SK-N-MC (cell line): ENCODE measurements around the gene FAM174C.

Source experiments
- DNase-seq: peaks from one replicate; pipeline ENCODE4 v3.0.0-alpha.2; 2011; ENCODE audit warnings: low read depth, low spot score
- H3K27ac ChIP-seq: fragments of 200-600 bp; sonication (generic); 2 replicates; pipeline ENCODE4 v1.5.1; 2016; ENCODE audit warnings: mixed run types
- H3K36me3 ChIP-seq: fragments of 200-600 bp; sonication (generic); 2 replicates; pipeline ENCODE4 v1.6.1; 2017; ENCODE audit warnings: antibody characterized with exemption, low read length, mixed read lengths; ENCODE audit not compliant: insufficient read depth
- H3K4me3 ChIP-seq: fragments of 200-600 bp; sonication (generic); 2 replicates; pipeline ENCODE4 v1.5.1; 2016
- H3K9ac ChIP-seq: fragments of 200-600 bp; sonication (generic); 2 replicates; pipeline ENCODE4 v1.8.0; 2017; ENCODE audit warnings: mixed run types, mixed read lengths; ENCODE audit not compliant: insufficient read length
- H3K9me3 ChIP-seq: fragments of 200-600 bp; sonication (generic); 2 replicates; pipeline ENCODE4 v1.6.1; 2017; ENCODE audit warnings: low read depth, mild to moderate bottlenecking, antibody characterized with exemption, low read length, moderate library complexity, mixed read lengths
- EZH2 ChIP-seq: fragments of 200-600 bp; sonication (generic); IDR thresholded peaks from one replicate; pipeline ENCODE4 v1.6.1; 2017; ENCODE audit warnings: antibody characterized with exemption
- FOXP2 ChIP-seq: optimal IDR thresholded peaks from 2 replicates; pipeline ENCODE3; 2011; ENCODE audit warnings: mild to moderate bottlenecking, moderate library complexity; ENCODE audit not compliant: insufficient read depth; ENCODE audit errors: extremely low read length, control extremely low read depth
- POLR2AphosphoS5 ChIP-seq: IDR thresholded peaks from 2 replicates; pipeline ENCODE4 v1.6.1; 2012; ENCODE audit warnings: mild to moderate bottlenecking, low read depth, low read length, borderline replicate concordance

The FAM174C gene

GRCh38 chr19:1263188-1263587 is 12.1 kb upstream of the FAM174C start:
- Histone ChIP-seq H3K4me3 (no peak overlapping the region), H3K36me3 (no peaks in the 10 kb centered on the region; the same call in 1 of the 2 replicates), H3K27ac (peak overlapping the region; percentile 76), H3K9me3 (no peaks in the 10 kb centered on the region), H3K9ac (no peak overlapping the region)
- DNase-seq: no peak
- TF ChIP-seq EZH2 (no peak), POLR2AphosphoS5 (no peak), FOXP2 (no peak)

- Histone ChIP-seq H3K27ac (peak overlapping the region; percentile 21; the same call in 1 of the 2 replicates), H3K4me3 (no peak overlapping the region), H3K36me3 (peaks cover 2% of the 10 kb centered on the region; the same call in 1 of the 2 replicates), H3K9ac (no peak overlapping the region), H3K9me3 (no peaks in the 10 kb centered on the region)
- DNase-seq: no peak
- TF ChIP-seq POLR2AphosphoS5: no peak
- TF ChIP-seq EZH2: no peak
- no peak for TF ChIP-seq FOXP2
Observed at GRCh38 chr19:1264801-1265614, 10.3 kb upstream of the FAM174C start.

DNA sequence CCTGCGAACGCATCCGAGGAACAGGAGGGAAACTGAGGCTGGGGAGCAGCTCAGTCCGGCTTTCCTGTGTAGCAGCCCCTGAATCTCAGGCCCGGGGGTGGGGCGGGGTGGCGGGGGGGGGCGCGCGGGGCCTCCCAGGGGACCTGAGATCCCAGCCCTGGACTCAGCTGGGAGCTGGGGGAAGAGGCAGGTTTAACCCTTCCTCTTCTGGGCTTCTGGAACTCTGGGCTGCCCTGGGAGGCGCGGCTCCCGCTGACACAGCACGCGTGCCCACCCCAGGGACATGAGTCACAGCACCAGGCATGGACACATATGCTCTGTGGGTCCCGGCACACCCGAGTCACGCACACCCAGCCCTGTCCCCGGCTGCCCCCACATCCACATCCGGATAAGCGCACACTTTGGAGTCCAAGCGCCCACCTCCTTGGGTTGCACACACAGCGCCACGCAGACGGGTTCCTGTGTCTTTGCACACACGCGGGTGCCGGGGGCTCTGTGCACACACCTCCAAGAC is 9.7 kb upstream of the FAM174C start:
- Histone ChIP-seq H3K9ac (no peak overlapping the region), H3K9me3 (no peaks in the 10 kb centered on the region)

DNA sequence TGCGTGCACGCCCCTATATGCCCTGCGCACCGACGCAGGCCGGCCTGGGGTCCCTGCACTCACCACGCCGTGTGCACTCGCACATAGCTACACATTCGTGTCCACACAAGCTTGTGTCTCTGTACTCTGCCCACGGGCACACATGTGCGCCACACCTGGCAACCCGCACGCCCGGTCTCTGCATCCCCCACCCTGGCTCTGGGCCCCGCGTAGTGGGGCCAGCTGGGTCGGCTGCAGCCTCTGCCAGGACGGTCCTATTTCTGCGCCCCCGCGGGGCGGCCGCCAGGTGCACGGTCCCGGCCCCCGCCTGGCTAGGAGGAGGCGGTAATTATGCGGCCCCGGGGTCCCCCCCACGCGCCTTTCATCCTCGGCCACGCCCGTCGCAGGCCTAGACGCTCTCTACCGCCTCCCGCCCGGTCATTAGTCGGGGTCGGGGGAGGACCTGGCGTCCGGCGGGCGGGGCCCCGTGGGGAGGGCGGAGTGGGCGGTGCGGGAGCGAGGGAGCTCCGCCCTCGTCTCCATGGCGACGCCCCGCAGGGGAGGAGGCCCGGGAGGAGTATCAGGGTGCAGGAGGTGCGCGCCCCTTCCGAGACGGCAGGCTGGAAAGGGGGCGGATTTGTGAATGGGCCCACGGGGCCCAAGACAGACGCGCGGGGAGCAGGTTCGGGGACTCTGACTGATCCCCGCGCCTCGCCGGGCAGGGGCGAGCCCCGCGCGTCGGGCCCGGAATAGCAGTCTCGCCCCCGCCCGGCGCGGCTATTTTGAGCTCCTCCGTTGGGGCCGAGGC is 9.0 kb upstream of the FAM174C start:
- Histone ChIP-seq H3K4me3 (peak overlapping the region; percentile 84), H3K9ac (peak overlapping the region; percentile 37), H3K27ac (no peak overlapping the region), H3K36me3 (peaks cover 14% of the 10 kb centered on the region), H3K9me3 (no peaks in the 10 kb centered on the region)
- no peak; the same call in 1 of the 2 replicates for TF ChIP-seq POLR2AphosphoS5
- TF ChIP-seq FOXP2: no peak
- no peak for TF ChIP-seq EZH2
- DNase-seq: no peak

More for the DNA sequence above, 9.7 kb upstream of the FAM174C start:
- TF ChIP-seq POLR2AphosphoS5: no peak
- no peak for TF ChIP-seq EZH2
- no peak for TF ChIP-seq FOXP2
- no peak for DNase-seq
- Histone ChIP-seq H3K27ac (no peak overlapping the region; the same call in 1 of the 2 replicates), H3K4me3 (peak overlapping the region; percentile 84), H3K36me3 (peaks cover 8% of the 10 kb centered on the region)

DNA sequence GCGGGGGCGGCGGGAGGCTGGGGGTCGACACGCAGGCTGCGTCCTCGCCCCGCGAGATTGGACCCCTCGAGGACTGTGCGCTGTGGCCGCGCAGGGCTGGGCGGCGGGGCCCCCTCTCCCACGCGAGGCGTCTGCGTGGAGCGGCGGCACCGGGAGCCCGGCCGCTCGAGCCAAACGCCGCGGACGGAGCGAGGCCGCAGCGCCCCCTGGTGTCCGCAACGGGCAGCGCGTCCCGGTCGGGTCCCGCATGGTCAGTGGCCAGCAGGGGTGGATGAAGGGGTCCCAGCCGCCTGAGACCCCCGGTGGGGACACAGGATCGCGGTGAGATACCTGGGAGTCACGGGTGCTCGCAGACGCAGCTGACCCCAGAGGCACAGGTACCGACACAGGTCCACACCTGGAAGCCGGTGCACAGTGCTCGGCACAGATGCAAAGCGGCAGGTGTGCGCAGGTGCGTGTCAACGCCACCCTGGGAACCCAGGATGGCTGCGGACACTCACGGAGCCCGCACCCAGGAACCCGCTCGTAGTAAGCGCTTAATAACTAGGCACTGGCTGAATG is 8.3 kb upstream of the FAM174C start:
- peaks cover 21% of the 10 kb centered on the region for H3K36me3 ChIP-seq
- H3K9ac ChIP-seq: peak overlapping the region; percentile 37
- no peaks in the 10 kb centered on the region for H3K9me3 ChIP-seq
- peak overlapping the region; percentile 84 for H3K4me3 ChIP-seq
- no peak for DNase-seq
- TF ChIP-seq EZH2 (no peak), FOXP2 (no peak), POLR2AphosphoS5 (no peak)
- H3K27ac ChIP-seq: no peak overlapping the region

- H3K36me3 ChIP-seq: peaks cover 27% of the 10 kb centered on the region
- peak overlapping the region; percentile 75 for H3K27ac ChIP-seq
- no peak overlapping the region for H3K9ac ChIP-seq
- no peak; the same call in 1 of the 2 replicates for TF ChIP-seq POLR2AphosphoS5
- no peak for TF ChIP-seq FOXP2
- no peak for TF ChIP-seq EZH2
- H3K4me3 ChIP-seq: peak overlapping the region; percentile 84
- H3K9me3 ChIP-seq: no peaks in the 10 kb centered on the region
- DNase-seq: no peak
Observed at GRCh38 chr19:1267477-1268225, 7.7 kb upstream of the FAM174C start.

DNA sequence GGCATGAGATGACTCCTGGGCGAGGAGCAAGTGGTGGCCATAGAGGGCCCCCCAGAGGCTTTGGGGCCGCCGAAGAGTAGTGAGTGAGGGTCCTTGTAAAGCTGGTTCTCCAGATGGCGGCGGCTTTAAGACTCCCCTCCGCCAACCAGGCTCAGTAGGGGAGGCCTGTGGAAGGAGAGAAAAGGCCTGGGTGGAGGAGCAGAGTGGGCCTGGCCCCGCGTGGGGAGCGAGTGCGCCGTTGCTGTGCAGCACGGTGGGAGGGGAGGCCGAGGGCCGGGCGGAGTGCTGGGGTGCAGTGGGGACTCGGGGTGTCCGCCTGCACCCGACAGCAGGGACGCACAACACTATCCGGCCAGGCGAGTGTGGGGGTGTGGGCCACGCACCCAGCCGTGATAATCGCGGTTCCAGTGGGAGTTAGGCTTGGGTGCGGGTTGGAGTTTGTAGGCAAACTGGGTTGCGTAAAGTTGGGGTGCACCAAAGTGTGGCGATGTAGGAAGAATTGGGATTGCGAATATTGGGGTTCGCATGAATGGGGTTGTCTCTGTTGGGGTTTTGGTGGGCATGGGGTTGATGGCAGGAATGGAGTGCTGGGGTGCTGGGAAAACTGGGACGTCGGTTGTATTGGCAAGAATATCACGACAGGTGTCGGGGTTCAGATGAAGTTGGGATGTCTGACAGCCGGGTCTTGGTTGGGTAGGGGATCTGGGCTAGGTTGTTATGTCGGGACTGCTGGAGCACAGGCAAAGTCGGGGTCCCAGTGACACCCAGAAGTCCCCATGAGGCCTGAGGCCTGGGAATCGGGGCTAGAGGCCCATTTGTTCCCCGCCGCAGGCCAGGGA is 6.9 kb upstream of the FAM174C start:
- TF ChIP-seq POLR2AphosphoS5 (no peak), EZH2 (no peak), FOXP2 (no peak)
- no peak overlapping the region for H3K9ac ChIP-seq
- no peak for DNase-seq
- H3K27ac ChIP-seq: peak overlapping the region; percentile 75
- H3K9me3 ChIP-seq: no peaks in the 10 kb centered on the region
- peaks cover 35% of the 10 kb centered on the region for H3K36me3 ChIP-seq
- peak overlapping the region; percentile 78 for H3K4me3 ChIP-seq
